ENCODE results near the gene UNC5CL.

DNA sequence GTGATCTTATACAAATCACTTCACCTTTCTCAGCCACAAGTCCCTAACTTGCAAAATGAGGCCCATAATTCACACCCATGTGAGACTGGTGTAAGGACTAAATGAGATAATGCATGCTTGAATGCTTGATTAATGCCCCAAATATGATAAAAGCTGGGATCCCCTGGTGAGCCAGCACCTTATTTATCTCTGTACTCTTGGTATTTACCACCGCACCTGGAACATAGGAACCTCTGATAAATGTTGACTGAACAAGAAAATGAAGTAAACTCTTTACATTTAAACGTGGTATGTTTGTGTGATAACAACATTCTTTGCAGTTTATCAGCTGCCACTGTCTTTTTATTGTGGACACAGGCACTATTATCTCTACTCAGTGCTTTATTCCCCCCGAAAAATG lies 11.5 kb upstream of the UNC5CL start:
- no peak for TF ChIP-seq CTCF (conservative IDR thresholded peaks at IDR 0.05; ENCODE audit: low read length)
- TF ChIP-seq EZH2phosphoT487 (IDR thresholded peaks at IDR 0.05; ENCODE audit: borderline replicate concordance) = no peak
